SKM-1 treated with dmso at 0.1 percent for 144 hours (cell line): ENCODE results near the gene RNF26.

Experiments
- DNase-seq: peaks from one replicate; lab custom pipeline; 2025; ENCODE audit not compliant: unreplicated experiment; lab: John Stamatoyannopoulos, UW

RNF26 gene

DNA sequence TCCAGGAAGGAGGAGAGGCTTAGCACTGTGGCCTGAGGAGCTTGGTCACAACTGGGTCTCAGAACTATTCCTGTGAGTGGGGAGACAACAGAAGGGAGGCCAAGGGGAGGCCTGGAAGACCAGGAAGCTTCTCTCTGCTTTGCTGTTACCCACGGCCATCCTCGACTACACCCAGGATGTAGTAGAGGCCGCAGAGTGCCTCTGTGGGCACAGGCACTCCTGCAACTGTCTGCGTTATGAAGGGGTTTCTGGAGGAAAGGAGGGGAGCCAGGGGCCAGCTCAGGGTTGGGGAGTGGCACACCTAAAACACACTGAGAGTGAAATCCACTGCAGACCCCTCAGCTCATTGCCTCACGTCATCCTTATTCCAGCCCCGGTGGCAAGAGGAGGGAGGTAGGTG lies 16.0 kb downstream of the RNF26 start:
- no peak for DNase-seq

DNA sequence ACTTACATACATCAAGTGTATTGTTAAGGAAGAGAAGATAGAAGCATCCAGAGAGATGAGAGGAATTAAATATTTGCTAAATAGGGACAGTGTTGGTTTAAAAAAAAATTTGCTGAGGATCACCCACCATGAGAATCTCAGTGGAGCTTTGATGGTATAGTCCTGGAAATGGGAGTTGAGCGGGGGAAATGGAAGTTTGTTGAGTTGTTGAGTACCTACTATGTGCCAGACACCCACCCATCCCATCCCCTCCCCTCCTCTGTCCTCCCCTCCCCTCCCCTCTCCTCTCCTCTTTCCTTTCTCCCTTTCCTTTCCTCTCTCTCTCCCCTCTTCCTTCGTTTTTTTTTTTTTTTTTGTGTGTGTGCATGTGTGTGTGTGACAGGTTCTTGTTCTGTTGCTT lies 16.9 kb downstream of the RNF26 start:
- DNase-seq: no peak

DNA sequence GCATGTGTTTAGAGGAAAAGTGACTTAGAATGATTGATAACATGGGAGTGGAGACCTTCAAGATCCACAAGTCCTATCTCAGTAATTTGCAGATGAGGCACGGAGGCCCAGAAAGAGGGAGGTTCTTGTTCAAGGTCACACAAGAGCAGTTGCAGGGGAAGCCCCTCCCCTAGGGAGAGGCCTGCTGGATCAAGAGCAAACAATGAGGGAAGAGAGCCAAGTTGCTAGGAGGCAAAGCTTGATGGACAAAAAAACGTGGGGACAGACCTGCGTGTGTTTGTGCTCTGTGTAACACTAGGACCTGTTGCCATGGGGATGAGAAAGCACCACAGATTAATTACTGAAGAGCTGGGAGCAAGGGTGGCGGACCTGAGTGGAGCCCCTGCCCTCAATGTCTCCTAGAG lies 18.5 kb downstream of the RNF26 start:
- DNase-seq: no peak

DNA sequence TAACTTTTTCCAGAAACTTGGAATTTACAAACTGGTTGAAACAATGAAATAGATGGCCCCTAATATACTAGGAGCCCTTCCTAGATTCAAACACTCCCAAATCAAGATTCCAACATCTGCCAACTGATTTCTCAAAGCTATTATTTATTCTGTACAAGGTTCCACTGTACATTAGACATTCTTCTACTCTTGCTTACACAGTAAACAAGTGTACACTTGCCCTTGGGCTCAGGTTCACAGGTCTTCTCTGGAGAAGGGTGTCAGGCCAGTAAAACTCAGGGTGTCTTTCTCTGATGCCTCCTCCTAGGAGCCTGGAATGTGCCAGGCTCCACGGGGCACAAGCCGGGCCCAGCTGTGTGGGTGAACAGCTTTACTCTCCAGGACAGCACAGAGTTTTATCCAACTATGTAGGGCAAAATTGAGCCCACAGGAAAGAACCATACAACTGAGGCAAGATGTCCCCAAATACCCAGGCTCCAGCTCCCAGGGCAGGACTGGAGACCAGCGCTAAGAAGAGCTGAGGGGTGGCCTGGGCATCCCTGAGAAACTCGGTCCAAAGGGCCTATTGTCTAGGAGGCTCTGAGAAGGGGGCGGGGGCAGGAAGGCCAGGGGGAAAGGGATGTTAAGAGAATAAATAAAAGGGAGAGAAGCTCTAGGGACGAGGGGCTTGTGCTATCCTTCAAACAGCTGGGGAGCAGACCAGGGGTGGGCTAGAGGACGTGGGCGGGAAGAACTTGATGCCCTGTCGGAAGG lies 20.9 kb downstream of the RNF26 start:
- DNase-seq: no peak

DNA sequence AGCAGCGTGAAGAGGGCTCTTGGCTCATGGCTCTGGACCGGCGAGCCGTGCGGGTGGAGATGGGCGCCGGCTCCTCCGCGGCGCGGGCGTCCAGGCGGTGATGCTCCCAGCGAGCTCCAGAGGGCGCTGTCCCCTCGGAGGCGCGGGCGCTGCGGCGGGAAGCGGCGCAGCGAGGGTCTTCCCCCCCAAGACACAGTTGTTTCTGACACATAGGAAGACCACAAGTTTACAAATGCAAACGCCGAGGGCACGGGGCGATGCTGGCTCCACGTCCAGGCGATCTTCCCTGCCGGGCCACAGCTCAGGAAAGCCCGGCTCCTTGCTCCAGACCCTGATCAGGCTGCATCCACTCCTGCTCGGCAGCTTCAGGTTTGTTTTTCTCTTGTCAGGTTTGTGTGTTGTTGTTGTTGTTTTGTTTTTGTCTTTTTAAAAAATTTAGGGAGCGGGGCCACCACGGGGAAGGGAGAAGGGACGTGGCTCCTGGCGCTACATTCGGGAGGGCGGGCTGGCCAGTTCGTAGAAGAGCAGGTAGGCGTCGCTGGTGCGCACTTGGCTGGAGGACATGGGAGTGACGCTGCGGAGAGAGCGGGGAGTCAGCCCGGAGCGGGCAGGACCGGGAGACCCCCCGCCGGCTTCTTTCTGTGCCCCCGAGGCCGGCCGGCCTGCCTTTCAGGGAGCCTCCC lies 22.2 kb downstream of the RNF26 start:
- DNase-seq: no peak

DNA sequence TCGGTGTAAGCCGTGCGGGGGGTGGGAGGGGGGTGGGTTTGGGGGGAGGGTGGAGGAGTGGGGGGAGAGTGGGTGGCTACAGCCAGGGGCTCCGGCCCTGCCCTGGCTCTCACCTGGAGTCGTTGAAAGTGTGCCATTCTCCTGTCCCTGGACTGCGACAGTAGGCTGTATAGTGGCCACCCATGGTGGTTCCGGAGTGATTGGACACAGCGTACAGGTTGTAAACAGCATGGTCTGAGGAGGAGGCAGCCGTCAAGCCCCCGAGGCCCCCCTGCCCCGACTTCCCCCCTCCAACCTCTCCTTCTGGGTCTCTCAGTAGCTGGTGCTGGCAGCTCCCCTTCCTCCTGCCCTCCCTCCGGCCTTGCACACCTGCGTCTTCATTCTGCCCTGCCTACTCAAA lies 22.7 kb downstream of the RNF26 start:
- DNase-seq: no peak

DNA sequence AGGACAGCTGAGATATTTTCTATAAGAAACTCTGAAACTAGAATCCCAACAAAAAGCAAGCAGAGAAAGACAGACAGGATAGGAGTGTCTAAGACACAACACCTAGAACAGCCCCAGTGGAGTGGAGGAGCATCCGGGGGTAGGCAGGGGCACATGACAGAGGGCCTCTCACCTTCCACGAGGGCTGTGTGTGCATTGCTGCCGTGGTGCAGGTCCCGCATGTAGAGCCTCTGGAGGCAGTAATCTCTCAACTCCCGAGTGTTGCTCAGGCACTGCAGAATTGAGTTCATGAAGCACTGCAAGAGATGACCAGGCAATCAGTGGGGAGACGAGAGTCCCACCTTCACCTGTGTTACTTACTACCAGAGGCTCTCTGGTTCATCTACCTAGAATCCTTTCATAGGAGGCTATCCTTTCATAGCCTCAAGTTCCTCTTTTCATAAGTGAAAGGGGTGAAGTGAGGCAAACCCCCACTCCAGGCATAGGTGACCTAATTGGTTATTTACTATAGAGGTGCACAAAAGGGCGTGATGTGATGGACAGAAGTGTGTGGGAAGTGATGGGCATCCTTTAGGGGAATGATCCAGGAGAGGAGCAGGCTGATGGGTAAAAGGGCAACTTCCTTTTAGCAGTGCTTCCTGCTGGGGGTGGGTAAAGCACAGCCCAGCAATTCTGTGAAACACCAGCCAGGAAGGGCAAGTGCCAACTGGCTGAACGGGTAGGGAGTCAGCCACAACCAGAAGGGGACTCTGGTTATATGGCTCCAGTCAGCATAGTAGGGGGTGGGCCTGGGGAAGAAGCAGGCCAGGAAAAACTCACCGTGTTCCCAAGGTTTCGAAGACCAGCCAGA lies 25.3 kb downstream of the RNF26 start:
- no peak for DNase-seq

DNA sequence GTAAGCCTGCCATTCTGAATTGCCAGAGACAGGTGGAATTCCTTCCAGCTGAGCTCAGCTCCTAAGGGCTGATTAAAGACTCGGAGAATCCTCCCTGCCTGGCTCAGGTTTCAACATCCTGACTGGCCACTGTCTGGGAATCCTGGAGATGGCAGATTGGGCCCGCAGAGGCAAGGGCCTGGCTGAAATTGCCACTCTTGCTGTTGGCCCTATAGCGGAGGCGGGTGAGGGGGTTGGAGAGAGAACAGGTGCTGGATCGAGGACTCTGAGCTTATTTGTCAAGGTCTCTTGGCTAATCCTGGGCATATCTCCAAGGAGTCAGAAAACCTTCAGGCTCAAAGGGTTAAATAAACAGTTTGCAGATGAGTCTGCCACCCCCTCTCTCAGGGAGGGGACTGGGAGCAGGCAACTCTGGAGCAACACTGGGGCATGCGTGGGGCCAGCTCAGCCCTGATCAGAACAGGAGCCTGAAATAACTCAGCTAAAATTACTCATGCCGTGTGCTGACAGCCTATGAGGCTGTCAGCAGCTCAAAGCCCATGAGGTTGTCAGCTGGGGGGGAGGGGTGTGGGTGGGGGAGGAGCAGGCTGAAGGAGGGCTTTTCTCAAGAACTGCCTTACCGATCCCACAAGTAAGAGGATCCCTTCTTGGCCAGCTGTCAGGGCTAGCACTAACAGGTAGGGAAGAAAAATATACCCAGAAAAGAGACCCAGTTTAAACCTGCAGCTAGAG lies 26.9 kb downstream of the RNF26 start:
- DNase-seq: peak; percentile 44

DNA sequence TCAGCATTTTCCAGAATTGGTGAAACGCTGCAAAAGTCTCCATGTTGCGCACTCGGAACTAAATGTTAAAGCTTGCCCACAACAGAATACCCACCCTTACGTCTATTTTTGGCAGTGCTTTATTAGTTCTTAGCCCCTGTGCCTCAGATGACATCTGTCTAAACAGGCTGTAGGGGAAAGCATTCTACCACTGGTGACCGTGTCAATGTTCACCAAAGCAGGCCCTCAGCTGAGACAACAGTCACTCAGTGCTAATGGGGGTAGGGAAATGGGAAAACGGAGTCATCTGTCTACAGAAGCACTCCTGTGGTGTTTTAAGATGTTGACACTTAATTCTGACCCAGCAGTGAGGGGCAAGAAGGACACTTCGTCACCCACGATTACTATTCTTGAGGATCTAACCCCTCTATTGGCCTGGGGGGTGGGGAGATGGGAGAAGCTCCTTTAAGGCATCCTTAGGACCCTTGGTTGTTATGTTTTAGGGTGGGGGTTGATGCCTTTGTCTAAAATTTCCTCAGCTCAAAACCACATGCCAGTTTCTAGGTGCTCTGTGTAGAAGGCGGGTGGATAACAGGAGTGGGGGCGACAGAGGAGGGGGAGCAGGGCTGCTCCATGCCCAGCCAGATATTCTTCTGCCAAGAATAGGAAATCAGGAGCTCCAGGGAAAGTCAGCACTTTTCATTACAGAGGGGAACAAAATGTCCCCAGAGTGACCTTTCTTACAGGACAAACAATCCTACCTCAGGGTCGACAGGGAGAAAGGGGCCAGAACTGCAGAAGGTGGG lies 27.8 kb downstream of the RNF26 start:
- DNase-seq: no peak

DNA sequence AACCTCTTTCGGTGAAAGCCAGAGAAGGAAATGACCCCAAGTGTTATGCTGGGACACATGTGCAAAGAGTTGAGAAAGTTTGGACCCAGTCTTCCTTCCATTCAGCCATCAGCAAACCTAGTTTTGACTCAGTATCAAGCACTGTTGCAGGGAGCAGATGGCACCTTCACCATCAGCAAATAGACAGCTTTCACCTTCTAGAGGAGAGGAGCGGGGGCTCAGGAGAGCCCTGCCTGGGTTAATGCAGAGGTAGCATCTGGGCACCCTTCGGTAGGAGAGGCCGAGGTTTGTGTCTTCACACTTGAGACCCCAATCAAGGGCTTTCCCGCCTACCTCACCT lies 28.4 kb downstream of the RNF26 start:
- DNase-seq: no peak

DNA sequence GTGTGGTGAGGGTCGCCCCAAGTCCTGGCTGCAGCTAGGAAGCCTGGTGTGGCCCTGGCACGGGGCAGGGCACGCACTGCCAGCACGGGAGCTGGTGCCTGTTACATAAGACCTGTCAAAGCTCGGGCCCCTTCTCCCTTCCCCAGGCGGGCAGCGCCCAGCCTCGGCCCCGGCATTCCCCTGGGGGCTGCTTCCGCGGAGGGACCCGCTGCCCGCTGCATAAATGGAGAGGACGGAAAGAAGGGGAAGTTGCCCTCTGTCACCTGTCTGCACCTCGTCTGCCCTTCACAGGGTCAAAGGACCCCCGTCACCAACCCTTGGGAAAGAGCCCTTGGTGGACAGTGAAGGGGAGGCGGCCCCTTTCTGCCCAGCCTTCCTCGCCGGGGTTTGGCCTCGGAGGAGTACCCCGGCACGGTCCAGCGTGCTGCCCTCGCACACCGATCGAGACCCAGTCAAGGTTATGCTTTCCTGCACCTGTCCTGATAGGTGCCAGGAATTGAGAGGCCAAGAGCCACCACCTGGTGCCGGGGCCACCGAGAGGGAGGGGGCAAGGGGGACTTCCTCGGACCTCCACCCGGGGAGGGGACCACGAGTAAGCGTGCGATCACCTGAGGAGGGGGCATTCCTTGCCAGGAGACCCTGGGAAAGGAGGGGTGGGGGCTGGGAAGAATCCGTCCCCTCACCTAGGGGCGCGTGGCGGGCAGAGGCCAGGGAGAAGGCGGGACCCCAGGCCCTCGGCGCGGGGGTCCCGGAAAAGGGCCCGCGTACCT lies 28.9 kb downstream of the RNF26 start:
- no peak for DNase-seq

DNA sequence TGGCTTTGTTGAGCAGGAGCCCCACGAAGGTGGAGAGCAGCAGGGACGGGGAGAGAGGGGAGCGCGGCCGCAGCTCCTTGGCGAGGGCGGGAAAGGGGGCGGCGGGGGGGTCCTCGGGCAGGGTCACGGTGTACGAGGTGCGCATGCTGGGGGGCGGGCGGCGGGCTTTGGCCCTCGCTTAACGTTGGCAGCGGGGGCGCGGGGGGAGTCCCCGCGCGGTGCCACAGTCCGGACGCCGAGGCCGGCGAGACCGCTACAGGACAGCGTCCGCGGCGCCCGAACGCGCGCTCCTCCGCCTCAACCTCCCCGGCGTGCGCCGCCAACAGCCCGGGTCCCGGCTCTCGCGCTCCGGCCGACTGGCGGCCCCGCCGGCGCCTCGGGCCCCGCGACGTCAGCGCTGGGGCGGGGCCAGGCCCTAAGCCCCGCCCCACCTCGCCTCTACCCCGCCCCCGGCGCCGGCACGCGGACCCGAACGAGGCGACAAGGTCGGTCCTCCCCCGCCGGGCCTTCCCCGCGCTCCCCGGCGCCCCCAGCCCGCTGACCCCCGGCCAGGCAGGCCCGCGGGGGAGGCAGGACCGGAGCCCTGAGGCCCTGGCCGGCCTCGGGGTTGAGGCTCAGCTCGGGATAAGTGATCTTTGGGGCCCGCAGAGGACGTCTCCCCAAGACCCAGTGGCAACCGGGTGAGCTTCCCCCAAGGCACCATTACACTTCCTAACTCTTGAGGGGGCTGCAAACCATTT lies 29.7 kb downstream of the RNF26 start:
- peak; percentile 62 for DNase-seq

DNA sequence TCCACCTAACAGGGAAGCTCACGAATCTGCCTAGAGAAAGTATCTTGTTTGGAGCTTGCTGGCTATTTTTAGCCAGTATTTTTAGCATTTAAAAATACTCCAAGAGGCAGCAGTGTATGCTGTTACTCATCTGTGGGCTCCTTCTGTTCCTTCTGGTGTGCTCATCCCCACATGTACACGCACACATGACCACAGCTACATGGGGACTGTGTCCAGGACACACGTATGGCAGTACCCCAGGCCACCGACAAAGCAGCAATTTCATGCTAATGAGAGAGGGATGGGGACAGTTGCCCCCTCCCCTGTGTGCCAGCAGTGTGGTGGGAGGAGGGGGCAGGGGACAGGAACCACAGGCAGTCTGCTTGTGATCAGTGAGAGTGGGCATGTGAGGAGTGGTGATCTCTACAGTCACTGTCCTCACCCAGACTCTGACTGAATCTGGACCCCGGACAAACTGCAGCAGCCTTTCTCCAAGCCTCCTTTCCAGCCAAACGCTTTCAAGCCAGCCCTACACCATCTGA lies 30.8 kb downstream of the RNF26 start:
- DNase-seq: no peak

DNA sequence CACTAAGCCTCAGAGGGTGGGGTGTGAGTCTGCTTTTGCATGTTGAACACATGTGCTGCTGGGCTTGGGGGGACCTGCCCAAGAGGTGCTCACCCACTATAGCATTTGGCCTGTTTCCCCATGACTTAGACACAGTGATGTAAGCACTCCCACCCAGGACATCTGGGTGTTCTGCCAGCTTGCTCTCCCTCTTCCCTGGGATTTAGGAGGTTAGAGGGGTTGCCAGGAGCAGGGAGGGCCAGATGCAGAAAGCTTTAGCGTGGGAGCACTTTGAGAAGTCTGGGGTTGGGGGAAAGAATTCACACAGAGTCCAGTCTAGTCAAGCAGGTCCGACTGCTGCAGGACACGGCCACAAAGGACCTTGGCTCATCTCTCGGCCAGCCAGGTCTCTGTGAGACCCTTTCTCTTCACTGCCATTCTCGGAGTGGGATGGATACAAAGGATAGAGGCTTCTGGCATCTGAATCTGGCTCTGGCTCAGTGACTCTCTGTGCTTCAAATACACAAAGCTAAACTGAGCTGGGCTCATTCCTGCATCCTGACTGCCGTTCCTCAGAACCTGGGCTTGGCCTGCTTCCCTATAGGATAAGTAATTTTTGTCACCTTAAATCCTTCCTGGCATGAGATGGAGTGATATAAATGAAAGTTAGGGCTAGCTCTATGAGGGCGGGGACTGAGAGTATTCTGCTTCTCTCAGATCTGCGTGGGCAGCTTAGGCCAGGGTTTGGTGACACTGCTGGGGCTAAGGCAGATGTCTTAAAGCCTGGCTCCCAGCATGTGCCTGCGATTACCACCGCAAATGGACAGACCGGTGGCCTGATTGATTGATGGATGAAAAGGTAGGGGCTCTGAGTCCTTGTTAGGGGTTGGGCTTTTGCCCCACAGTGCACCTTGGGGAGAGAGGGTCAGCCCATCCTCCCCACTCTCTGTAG lies 32.6 kb downstream of the RNF26 start:
- no peak for DNase-seq

DNA sequence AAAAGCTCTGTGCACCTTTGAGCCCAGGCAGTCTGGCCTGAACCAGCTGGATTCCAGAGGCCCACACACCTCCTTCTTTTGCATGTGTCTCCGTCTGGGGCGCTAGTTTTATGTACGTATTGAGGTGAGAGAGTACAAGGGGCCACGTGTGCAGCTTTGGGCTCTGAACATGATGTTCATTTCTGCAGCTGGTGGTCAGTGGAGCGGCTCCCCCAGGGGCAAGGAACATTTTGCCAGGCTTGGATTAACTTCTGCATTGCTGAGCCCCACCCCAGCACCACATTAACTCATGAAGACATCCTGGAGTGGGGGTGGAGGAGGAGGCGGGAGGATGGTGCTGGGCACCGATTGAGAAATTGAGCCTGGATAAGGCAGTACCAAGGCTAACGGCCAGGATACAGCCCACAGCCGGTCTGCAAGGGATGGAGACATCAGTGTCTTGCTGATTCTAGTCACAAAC lies 33.4 kb downstream of the RNF26 start:
- peak; percentile 89 for DNase-seq

DNA sequence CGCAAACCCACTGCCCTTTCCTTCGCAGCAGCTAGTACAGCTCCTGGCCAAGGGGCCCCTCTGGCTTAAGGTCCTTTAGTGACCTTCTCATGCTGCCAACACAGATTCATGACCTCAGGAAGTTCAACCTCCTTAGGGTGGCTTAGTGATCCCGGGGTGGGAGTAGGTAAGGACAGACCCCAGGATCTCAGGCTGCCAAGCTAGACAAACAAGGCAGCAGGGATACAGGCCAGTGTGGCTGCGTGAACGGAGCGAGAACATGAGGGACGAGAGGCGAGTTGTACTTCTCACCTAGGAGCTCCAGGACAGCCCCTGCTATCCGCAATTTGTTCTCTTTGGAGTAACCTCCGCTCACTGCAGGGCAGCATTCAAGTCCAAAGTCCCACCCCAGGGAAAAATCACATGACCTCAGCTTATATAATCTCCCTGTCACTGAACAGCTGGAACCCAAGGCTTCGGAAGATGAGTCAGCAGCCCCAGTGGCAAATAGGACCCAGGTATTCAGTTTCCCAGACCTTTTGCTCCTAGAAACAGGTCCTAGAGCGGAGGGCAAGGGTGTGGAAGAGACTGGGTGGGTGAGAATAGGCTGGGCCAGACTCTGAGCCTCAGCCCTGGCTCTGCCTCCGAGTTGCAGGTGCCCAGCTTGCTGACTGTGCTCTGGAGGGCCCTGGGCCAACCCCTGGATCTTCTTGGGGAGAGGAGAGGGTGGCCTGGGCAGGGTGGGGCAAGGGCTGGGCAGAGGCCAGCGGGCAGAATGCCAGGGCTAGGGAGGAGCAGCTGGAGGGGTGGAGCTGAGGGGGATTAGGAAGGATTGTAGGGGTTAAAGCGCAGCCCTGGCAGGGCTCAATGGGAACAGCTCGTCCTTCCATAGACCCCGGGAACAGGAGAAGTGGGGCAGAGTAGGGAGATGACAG lies 34.1 kb downstream of the RNF26 start:
- DNase-seq: no peak
